ENCODE results near the gene SPACDR. TPM values are rescaled to one million over a fixed set of nuclear protein-coding genes. Genes with fewer than 3 reads are reported as not detected.
A peak's percentile ranks its signal among the peaks of the same experiment; 100 is the strongest.

SPACDR gene
- polyA plus RNA-seq, 6 donors from 2014 or later = 0.45 TPM; not detected in 5

DNA sequence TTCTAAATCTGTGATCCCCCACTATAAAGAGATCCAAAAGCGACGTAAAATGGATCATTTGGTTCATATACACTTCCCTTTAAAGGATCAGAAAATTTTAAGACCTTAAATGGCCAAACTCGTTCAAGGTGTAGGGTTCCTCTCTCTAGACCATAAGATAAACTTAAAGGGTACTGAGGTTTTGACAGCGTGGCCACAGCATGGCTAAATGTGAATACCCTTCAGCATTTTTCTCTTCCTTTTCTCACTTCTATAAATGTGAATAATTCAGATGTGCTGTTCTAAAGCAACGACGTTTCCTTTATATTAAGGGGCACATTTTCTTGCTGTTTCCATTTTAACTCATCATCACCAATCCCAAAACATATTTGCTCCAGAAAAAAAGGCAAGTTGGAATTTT, 40.7 kb downstream of the SPACDR start:
- Mint-ChIP-seq H3K4me3 (no peak overlapping the region), H3K27me3 (no peaks in the 10 kb centered on the region), H3K27ac (no peak overlapping the region), H3K4me1 (peaks cover 2 to 15% (median 7%) of the 10 kb centered on the region in 3 donors), H3K9me3 (no peaks in the 10 kb centered on the region), H3K36me3 (peaks cover 0 to 2% of the 10 kb centered on the region in 2 donors)
- DNase-seq = no peak
- ATAC-seq (ENCODE audit: low read depth in 2 of 2) = no peak

DNA sequence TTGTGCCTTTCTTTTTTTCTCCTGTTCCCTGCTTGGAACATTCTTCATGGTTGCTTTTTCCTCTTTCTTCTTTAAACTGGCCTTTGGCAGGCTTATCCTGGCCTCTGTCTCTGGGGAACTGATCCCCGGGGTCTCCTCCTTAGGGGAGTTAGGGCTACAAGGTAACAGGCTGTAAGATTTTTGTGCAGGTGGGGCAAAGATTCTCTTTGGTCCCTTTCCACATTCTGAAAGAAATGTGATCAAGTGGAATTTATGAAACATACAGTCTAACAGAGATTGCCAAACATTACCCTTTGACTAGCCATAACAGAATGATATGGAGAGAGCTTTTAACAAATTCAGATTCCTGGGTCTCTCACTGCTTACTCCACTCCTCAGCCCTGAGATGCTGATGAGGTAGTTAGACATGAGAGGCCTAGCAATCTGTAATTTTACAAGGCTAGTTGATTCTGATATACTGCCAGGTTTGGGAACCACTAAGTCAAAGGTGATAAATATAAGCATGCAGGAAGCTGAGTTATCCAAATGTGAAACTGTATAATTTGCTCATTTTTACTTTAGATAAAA, 44.3 kb downstream of the SPACDR start:
- Mint-ChIP-seq H3K4me3 (no peak overlapping the region), H3K27ac (peak overlapping the region in 3 of 6 donors; percentile 1 to 44 (median 26)), H3K4me1 (peaks cover 0 to 5% (median 0%) of the 10 kb centered on the region in 3 donors), H3K9me3 (no peaks in the 10 kb centered on the region), H3K36me3 (peaks cover 5 to 8% of the 10 kb centered on the region in 2 donors), H3K27me3 (no peaks in the 10 kb centered on the region)
- DNase-seq = no peak
- no peak for ATAC-seq (ENCODE audit: low read depth in 2 of 2)

DNA sequence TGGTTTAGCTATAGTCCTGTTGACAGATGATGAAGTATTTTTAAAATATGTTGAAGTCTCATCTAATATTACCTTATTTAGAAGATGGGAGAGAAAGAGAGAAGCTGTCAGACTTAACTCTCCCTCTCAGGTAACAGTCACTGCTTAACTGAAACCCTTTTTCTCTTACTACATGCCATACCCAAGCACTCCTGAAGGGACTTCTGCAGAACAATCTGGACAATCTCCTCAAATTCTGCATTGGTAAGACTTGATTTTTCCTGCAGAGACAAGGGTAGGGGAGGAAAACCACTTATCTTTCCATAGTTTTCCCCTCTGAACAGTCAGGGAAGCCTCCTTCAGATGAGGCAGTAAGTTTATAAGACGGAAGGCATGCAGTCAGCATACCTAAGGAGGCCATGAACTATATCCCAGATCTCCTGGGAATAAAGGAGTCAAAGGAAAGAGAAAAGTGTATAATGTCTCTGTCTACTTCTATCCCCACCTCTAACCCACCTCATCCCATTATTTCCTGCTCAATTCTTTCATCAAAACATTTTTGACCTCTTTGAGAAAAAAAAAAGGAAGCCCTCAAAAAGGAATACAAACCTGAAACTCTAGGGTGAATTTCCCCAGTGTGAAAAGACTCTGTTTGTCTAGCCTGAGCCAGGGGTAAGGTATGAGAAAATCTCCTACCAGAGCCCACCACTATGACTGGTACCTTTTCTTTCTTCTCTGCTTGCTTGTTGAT, 45.0 kb downstream of the SPACDR start:
- peaks cover 5 to 8% of the 10 kb centered on the region in 2 donors for H3K36me3 Mint-ChIP-seq
- H3K4me1 Mint-ChIP-seq = peaks cover 0 to 5% (median 0%) of the 10 kb centered on the region in 3 donors
- DNase-seq = no peak
- peak overlapping the region in 1 of 6 donors; percentile 1 for H3K27ac Mint-ChIP-seq
- no peaks in the 10 kb centered on the region for H3K27me3 Mint-ChIP-seq
- H3K9me3 Mint-ChIP-seq = no peaks in the 10 kb centered on the region
- ATAC-seq (ENCODE audit: low read depth in 2 of 2) = no peak
- no peak overlapping the region for H3K4me3 Mint-ChIP-seq

DNA sequence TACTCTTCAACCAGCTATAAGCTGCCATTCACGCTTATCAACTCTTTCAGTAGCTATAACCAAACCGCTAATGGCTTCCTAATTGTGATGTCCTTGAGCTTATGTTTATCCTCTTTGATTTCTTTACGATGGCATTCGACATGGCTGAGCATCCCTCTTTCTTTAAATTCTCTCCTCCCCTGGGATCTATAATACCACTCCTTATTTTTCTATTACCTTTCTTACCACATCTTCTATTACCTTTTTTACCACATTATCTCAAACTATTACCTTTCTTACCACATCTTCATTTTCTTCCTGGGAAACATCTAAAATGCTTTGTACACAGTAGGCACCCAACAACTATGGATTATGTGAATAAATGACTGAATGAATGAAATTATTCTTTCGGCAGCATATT, 48.6 kb downstream of the SPACDR start:
- DNase-seq = no peak
- peak overlapping the region in 1 of 6 donors; percentile 57 for H3K27ac Mint-ChIP-seq
- H3K36me3 Mint-ChIP-seq = peaks cover 5 to 8% of the 10 kb centered on the region in 2 donors
- H3K27me3 Mint-ChIP-seq = no peaks in the 10 kb centered on the region
- peaks cover 9 to 18% (median 13%) of the 10 kb centered on the region in 3 donors for H3K4me1 Mint-ChIP-seq
- no peaks in the 10 kb centered on the region for H3K9me3 Mint-ChIP-seq
- ATAC-seq (ENCODE audit: low read depth in 2 of 2) = no peak
- H3K4me3 Mint-ChIP-seq = no peak overlapping the region

DNA sequence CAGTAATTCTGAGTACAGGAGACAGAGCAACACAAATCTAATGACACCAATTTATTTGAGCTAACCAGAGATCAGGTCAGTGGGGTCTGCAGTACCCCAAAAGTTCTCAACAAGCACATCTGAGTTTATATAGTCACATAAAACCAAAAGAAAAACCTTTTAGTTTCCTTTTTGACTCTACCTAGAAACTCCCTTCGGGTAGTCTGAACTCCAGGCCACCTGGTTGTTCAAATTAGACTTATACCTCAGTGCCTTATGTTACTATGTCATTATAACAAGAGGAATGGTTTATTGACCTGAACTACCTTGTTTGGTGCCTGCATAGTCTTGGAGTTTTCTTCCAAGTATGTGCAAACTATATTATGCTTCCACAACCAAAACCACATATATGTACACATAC, 50.2 kb downstream of the SPACDR start:
- Mint-ChIP-seq H3K4me1 (peaks cover 9 to 18% (median 13%) of the 10 kb centered on the region in 3 donors), H3K4me3 (peak overlapping the region in 1 of 8 donors; percentile 44), H3K9me3 (no peaks in the 10 kb centered on the region), H3K27ac (peak overlapping the region in 2 of 6 donors; percentile 22 to 24), H3K36me3 (peaks cover 5 to 8% of the 10 kb centered on the region in 2 donors), H3K27me3 (no peaks in the 10 kb centered on the region)
- ATAC-seq (ENCODE audit: low read depth in 2 of 2) (peak; percentile 68 to 70), DNase-seq (no peak)

DNA sequence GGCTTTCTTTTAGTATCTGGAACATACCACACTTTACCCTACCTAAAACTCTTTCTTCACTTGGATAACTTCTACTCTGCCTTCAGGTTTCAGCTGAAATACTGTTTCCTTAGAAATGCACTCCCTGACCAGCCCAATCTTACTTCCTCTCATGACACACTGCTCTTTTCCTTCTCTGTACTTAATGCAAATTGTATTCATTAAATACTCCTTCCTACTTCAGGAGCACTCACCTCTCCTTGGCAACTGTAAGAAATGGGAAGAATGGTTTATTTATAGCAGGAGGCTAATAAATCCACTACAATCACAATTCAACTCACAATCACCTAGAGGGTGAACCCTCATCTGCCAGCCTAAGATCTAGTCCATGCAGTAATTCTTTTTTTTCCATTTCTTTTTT, 50.7 kb downstream of the SPACDR start:
- H3K36me3 Mint-ChIP-seq = peaks cover 5 to 8% of the 10 kb centered on the region in 2 donors

DNA sequence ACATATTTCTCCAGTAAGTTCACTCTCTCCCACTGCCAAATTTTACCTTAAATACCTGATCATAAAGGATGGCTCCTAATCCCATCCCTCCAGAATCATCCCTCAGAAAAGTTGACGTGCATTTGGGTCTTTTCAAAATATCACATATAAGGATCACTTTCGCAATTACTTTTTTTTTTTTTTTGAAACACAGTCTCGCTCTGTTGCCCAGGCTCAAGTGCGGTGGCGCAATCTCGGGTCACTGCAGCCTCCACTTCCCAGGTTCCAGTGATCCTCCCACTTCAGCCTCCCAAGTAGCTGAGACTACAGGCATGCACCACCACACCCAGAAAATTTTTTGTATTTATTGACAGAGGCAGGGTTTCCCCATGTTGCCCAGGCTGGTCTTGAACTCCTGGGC, 53.0 kb downstream of the SPACDR start:
- ATAC-seq (ENCODE audit: low read depth in 2 of 2) = no peak

More for the DNA sequence above, 50.7 kb downstream of the SPACDR start:
- DNase-seq (no peak), ATAC-seq (ENCODE audit: low read depth in 2 of 2) (peak; percentile 40 to 41)
- H3K4me1 Mint-ChIP-seq = peaks cover 9 to 18% (median 13%) of the 10 kb centered on the region in 3 donors
- peak overlapping the region in 3 of 8 donors; percentile 4 to 54 (median 44) for H3K4me3 Mint-ChIP-seq
- H3K27me3 Mint-ChIP-seq = no peaks in the 10 kb centered on the region
- no peaks in the 10 kb centered on the region for H3K9me3 Mint-ChIP-seq
- peak overlapping the region; percentile 0 to 74 (median 16) for H3K27ac Mint-ChIP-seq

DNA sequence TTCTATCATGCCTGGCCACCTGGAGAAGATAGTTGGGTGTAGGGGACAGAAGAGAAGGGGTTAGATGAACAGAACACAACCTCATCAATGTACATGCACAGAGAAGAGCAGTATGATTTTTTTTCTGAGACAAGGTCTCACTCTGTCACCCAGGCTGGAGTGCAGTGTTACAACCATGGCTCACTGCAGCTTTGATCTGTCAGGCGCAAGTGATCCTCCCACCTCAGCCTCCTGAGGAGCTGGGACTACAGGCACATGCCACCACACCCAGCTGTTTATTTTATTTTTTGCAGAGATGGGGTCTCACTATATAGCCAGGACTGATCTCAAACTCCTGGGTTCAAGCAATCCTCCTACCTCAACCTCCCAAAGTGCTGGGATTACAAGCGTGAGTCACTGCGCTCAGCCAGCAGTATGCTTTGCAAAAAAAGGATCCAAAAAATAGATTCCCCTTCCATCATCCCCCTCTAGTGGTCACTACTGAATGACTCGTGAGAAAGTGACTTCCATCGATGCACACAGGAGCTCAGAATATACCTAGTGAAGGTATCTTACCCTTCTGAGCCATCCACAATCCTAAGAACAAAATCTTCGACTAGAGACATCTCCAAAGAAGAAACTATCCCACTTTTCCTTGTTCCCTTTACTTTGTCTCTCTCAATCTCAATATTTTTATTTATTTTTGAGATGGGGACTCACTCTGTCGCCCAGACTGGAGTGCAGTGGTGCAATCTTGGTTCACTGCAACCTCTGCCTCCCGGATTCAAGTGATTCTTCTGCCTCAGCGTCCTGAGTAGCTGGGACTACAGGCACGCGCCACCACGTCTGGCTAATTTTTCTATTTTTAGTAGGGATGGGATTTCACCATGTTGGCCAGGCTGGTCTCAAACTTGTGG, 56.5 kb downstream of the SPACDR start:
- H3K9me3 Mint-ChIP-seq = no peaks in the 10 kb centered on the region
- H3K27ac Mint-ChIP-seq = peak overlapping the region in 5 of 6 donors; percentile 7 to 59 (median 31)
- no peaks in the 10 kb centered on the region for H3K27me3 Mint-ChIP-seq
- H3K36me3 Mint-ChIP-seq = no peaks in the 10 kb centered on the region
- H3K4me1 Mint-ChIP-seq = peaks cover 0 to 16% (median 11%) of the 10 kb centered on the region in 3 donors
- DNase-seq (peak; percentile 72), ATAC-seq (ENCODE audit: low read depth in 2 of 2) (peak; percentile 92 to 95)
- H3K4me3 Mint-ChIP-seq = no peak overlapping the region

More for the DNA sequence above, 53.0 kb downstream of the SPACDR start:
- H3K27ac Mint-ChIP-seq = peak overlapping the region in 2 of 6 donors; percentile 27 to 39
- H3K4me3 Mint-ChIP-seq = no peak overlapping the region
- DNase-seq = no peak
- peaks cover 9 to 28% (median 24%) of the 10 kb centered on the region in 3 donors for H3K4me1 Mint-ChIP-seq
- H3K36me3 Mint-ChIP-seq = peaks cover 5 to 8% of the 10 kb centered on the region in 2 donors
- no peaks in the 10 kb centered on the region for H3K9me3 Mint-ChIP-seq
- H3K27me3 Mint-ChIP-seq = no peaks in the 10 kb centered on the region

DNA sequence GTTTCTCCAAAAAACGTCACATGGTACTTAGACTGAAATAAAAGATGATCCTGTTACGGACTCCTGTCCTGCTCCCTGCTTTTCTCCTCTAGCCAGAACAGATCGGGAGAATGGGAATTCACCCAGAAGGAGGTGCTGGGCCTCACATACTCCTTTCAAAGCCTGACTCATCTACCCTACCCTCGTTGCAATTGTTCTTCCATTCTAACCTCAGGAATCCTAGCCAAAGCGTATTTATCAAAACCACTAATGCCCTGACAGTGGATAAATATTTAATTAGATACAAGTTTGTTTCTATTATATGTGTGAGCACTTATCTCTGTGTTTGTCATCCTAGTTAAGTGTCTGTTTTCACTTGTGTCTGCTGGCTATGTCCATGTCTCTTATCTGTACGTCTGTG, 57.3 kb downstream of the SPACDR start:
- DNase-seq (no peak), ATAC-seq (ENCODE audit: low read depth in 2 of 2) (no peak)
- Mint-ChIP-seq H3K36me3 (peaks cover 0 to 6% of the 10 kb centered on the region in 2 donors), H3K4me3 (no peak overlapping the region), H3K9me3 (no peaks in the 10 kb centered on the region), H3K4me1 (peaks cover 0 to 11% (median 10%) of the 10 kb centered on the region in 3 donors), H3K27ac (peak overlapping the region in 1 of 6 donors; percentile 16), H3K27me3 (no peaks in the 10 kb centered on the region)

Other genes starting within 250 kb of the SPACDR start
- gene PVRIG, start 244.3 kb downstream of the SPACDR start, polyA plus RNA-seq (ENCODE audit: low read depth in 6 of 6) = 10 to 100 TPM; 37.5 to 67.4 (median 56.4) TPM
- gene SPDYE3, start 156.6 kb downstream of the SPACDR start, polyA plus RNA-seq (ENCODE audit: low read depth in 6 of 6) = 10 to 100 TPM in 1 of 6 donors, 1 to 10 TPM in 5; 5.0 to 10.3 (median 8.5) TPM
- 10 to 100 TPM in 2 of 6 donors, 1 to 10 TPM in 4; 3.5 to 28.7 (median 7.0) TPM for gene PILRB, start 106.1 kb downstream of the SPACDR start, polyA plus RNA-seq (ENCODE audit: low read depth in 6 of 6)
- gene PILRA, start 90.8 kb downstream of the SPACDR start, polyA plus RNA-seq (ENCODE audit: low read depth in 6 of 6) = 1 to 10 TPM in 1 of 6 donors, under 1 TPM in 4, not detected in 1; 0.53 to 1.8 (median 0.53) TPM
- gene ZCWPW1, start 35.6 kb downstream of the SPACDR start, polyA plus RNA-seq (ENCODE audit: low read depth in 6 of 6) = 10 to 100 TPM in 5 of 6 donors, 1 to 10 TPM in 1; 9.4 to 24.9 (median 13.3) TPM
- gene MEPCE, start 34.4 kb downstream of the SPACDR start, polyA plus RNA-seq (ENCODE audit: low read depth in 6 of 6) = 10 to 100 TPM; 10.9 to 24.6 (median 19.5) TPM
- 10 to 100 TPM; 21.8 to 46.8 (median 27.5) TPM for gene PPP1R35, start 27.8 kb downstream of the SPACDR start, polyA plus RNA-seq (ENCODE audit: low read depth in 6 of 6)
- 10 to 100 TPM; 17.5 to 23.6 (median 20.7) TPM for gene TSC22D4, start 15.0 kb upstream of the SPACDR start, polyA plus RNA-seq (ENCODE audit: low read depth in 6 of 6)
- not detected for gene NYAP1, start 19.7 kb upstream of the SPACDR start, polyA plus RNA-seq (ENCODE audit: low read depth in 6 of 6)
- gene AGFG2, start 74.9 kb upstream of the SPACDR start, polyA plus RNA-seq (ENCODE audit: low read depth in 6 of 6) = 1 to 10 TPM in 5 of 6 donors, not detected in 1; 3.1 to 5.9 (median 4.1) TPM
- not detected for gene SAP25, start 109.6 kb upstream of the SPACDR start, polyA plus RNA-seq (ENCODE audit: low read depth in 6 of 6)
- 100 to 1,000 TPM in 4 of 6 donors, 10 to 100 TPM in 2; 81.4 to 172 (median 106) TPM for gene LRCH4, start 121.9 kb upstream of the SPACDR start, polyA plus RNA-seq (ENCODE audit: low read depth in 6 of 6)
- 1 to 10 TPM in 2 of 6 donors, under 1 TPM in 3, not detected in 1; 0.13 to 1.7 (median 0.89) TPM for gene FBXO24, start 122.1 kb upstream of the SPACDR start, polyA plus RNA-seq (ENCODE audit: low read depth in 6 of 6)
- gene PCOLCE, start 138.1 kb upstream of the SPACDR start, polyA plus RNA-seq (ENCODE audit: low read depth in 6 of 6) = 1 to 10 TPM in 1 of 6 donors, under 1 TPM in 4, not detected in 1; 0.23 to 1.1 (median 0.86) TPM
- gene MOSPD3, start 148.3 kb upstream of the SPACDR start, polyA plus RNA-seq (ENCODE audit: low read depth in 6 of 6) = 10 to 100 TPM in 5 of 6 donors, 1 to 10 TPM in 1; 7.7 to 18.2 (median 13.1) TPM
- 1 to 10 TPM in 1 of 6 donors, under 1 TPM in 3, not detected in 2; 0.58 to 1.3 (median 0.65) TPM for gene TFR2, start 177.3 kb upstream of the SPACDR start, polyA plus RNA-seq (ENCODE audit: low read depth in 6 of 6)
- not detected for gene ACTL6B, start 192.2 kb upstream of the SPACDR start, polyA plus RNA-seq (ENCODE audit: low read depth in 6 of 6)
- gene GNB2, start 209.5 kb upstream of the SPACDR start, polyA plus RNA-seq (ENCODE audit: low read depth in 6 of 6) = 10 to 100 TPM; 46.2 to 65.4 (median 56.2) TPM
- gene GIGYF1, start 230.0 kb upstream of the SPACDR start, polyA plus RNA-seq (ENCODE audit: low read depth in 6 of 6) = 1 to 10 TPM in 4 of 6 donors, under 1 TPM in 2; 0.69 to 2.9 (median 1.2) TPM
- gene POP7, start 241.9 kb upstream of the SPACDR start, polyA plus RNA-seq (ENCODE audit: low read depth in 6 of 6) = 10 to 100 TPM; 25.3 to 41.0 (median 34.6) TPM